Liver (tissue), 3 donors: ENCODE results near the gene TSHR.

Experiments
- ATF3 ChIP-seq: IDR thresholded peaks from 2 replicates; pipeline ENCODE4 v1.6.1; 2016; ENCODE audit warnings: antibody characterized with exemption
- CTCF ChIP-seq: fragments of 150-350 bp; IDR thresholded peaks from 2 replicates; pipeline ENCODE4 v1.5.1; 2017; ENCODE audit warnings: improper control_type of control experiment, low read depth, low read length; ENCODE audit not compliant: missing input control
- EGR1 ChIP-seq, 2 donors: IDR thresholded peaks; 2 replicates each; pipeline ENCODE4 v1.6.1; 2016 to 2018; ENCODE audit warnings: antibody characterized with exemption in 2 of 2, low read depth in 2 of 2
- GABPA ChIP-seq, 2 donors: IDR thresholded peaks in 1 of 2; conservative IDR thresholded peaks in 1 of 2; 2 replicates each; pipeline ENCODE4 v1.6.1; 2016; ENCODE audit warnings: antibody characterized with exemption in 2 of 2, mild to moderate bottlenecking in 1 of 2, moderate library complexity in 1 of 2
- HNF4A ChIP-seq, 2 donors: conservative IDR thresholded peaks; 2 replicates each; pipeline ENCODE4 v1.6.1; 2016; ENCODE audit warnings: antibody characterized with exemption in 2 of 2, mild to moderate bottlenecking in 2 of 2
- HNF4G ChIP-seq: IDR thresholded peaks from 2 replicates; pipeline ENCODE4 v1.6.1; 2016; ENCODE audit warnings: antibody characterized with exemption
- JUND ChIP-seq, 2 donors: IDR thresholded peaks; 2 replicates each; pipeline ENCODE4 v1.6.1; 2016; ENCODE audit warnings: antibody characterized with exemption in 2 of 2
- RAD21 ChIP-seq, 2 donors: IDR thresholded peaks; 2 replicates each; pipeline ENCODE4 v1.6.1; 2016; ENCODE audit warnings: antibody characterized with exemption in 2 of 2, mild to moderate bottlenecking in 2 of 2
- SP1 ChIP-seq: IDR thresholded peaks from 2 replicates; pipeline ENCODE4 v1.6.1; 2018; ENCODE audit warnings: antibody characterized with exemption, mild to moderate bottlenecking
- TAF1 ChIP-seq: conservative IDR thresholded peaks from 2 replicates; pipeline ENCODE4 v1.6.1; 2016; ENCODE audit warnings: antibody characterized with exemption, mild to moderate bottlenecking
- YY1 ChIP-seq: IDR thresholded peaks from 2 replicates; pipeline ENCODE4 v1.6.1; 2016; ENCODE audit warnings: antibody characterized with exemption, mild to moderate bottlenecking
- TF ChIP-seq, protein P1 (sequence below): IDR thresholded peaks from 2 replicates; pipeline ENCODE4 v1.6.1; 2016; ENCODE audit warnings: antibody characterized with exemption, mild to moderate bottlenecking
- TF ChIP-seq, protein P2 (sequence below): IDR thresholded peaks from 2 replicates; pipeline ENCODE4 v1.6.1; 2016; ENCODE audit warnings: antibody characterized with exemption
- TF ChIP-seq, protein P3 (sequence below): IDR thresholded peaks from 2 replicates; pipeline ENCODE4 v1.6.1; 2016; ENCODE audit warnings: antibody characterized with exemption
- donor health status: healthy.
- donor health status: healthy.

GRCh38 chr14:81170829-81171195 is 215.4 kb downstream of the TSHR start:
- TF ChIP-seq CTCF (no peak), SP1 (no peak), HNF4A (conservative IDR thresholded peaks at IDR 0.05) (no peak), ATF3 (no peak), TAF1 (no peak), GABPA (IDR thresholded peaks at IDR 0.05 in 1 of 2, conservative IDR thresholded peaks at IDR 0.05 in 1 of 2) (no peak), RAD21 (IDR thresholded peaks at IDR 0.05) (no peak), YY1 (no peak), EGR1 (IDR thresholded peaks at IDR 0.05; ENCODE audit: low read depth in 2 of 2) (no peak), JUND (IDR thresholded peaks at IDR 0.05) (no peak), HNF4G (no peak)
- TF ChIP-seq, protein P1, sequence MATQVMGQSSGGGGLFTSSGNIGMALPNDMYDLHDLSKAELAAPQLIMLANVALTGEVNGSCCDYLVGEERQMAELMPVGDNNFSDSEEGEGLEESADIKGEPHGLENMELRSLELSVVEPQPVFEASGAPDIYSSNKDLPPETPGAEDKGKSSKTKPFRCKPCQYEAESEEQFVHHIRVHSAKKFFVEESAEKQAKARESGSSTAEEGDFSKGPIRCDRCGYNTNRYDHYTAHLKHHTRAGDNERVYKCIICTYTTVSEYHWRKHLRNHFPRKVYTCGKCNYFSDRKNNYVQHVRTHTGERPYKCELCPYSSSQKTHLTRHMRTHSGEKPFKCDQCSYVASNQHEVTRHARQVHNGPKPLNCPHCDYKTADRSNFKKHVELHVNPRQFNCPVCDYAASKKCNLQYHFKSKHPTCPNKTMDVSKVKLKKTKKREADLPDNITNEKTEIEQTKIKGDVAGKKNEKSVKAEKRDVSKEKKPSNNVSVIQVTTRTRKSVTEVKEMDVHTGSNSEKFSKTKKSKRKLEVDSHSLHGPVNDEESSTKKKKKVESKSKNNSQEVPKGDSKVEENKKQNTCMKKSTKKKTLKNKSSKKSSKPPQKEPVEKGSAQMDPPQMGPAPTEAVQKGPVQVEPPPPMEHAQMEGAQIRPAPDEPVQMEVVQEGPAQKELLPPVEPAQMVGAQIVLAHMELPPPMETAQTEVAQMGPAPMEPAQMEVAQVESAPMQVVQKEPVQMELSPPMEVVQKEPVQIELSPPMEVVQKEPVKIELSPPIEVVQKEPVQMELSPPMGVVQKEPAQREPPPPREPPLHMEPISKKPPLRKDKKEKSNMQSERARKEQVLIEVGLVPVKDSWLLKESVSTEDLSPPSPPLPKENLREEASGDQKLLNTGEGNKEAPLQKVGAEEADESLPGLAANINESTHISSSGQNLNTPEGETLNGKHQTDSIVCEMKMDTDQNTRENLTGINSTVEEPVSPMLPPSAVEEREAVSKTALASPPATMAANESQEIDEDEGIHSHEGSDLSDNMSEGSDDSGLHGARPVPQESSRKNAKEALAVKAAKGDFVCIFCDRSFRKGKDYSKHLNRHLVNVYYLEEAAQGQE: no peak
- TF ChIP-seq, protein P2, sequence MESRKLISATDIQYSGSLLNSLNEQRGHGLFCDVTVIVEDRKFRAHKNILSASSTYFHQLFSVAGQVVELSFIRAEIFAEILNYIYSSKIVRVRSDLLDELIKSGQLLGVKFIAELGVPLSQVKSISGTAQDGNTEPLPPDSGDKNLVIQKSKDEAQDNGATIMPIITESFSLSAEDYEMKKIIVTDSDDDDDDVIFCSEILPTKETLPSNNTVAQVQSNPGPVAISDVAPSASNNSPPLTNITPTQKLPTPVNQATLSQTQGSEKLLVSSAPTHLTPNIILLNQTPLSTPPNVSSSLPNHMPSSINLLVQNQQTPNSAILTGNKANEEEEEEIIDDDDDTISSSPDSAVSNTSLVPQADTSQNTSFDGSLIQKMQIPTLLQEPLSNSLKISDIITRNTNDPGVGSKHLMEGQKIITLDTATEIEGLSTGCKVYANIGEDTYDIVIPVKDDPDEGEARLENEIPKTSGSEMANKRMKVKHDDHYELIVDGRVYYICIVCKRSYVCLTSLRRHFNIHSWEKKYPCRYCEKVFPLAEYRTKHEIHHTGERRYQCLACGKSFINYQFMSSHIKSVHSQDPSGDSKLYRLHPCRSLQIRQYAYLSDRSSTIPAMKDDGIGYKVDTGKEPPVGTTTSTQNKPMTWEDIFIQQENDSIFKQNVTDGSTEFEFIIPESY: no peak
- TF ChIP-seq, protein P3, sequence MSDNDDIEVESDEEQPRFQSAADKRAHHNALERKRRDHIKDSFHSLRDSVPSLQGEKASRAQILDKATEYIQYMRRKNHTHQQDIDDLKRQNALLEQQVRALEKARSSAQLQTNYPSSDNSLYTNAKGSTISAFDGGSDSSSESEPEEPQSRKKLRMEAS: no peak
